ENCODE data around the gene ZC3H18.

GRCh38 chr16:88578446-88579313, 8.5 kb downstream of the ZC3H18 start:
- TF ChIP-seq, protein P1, sequence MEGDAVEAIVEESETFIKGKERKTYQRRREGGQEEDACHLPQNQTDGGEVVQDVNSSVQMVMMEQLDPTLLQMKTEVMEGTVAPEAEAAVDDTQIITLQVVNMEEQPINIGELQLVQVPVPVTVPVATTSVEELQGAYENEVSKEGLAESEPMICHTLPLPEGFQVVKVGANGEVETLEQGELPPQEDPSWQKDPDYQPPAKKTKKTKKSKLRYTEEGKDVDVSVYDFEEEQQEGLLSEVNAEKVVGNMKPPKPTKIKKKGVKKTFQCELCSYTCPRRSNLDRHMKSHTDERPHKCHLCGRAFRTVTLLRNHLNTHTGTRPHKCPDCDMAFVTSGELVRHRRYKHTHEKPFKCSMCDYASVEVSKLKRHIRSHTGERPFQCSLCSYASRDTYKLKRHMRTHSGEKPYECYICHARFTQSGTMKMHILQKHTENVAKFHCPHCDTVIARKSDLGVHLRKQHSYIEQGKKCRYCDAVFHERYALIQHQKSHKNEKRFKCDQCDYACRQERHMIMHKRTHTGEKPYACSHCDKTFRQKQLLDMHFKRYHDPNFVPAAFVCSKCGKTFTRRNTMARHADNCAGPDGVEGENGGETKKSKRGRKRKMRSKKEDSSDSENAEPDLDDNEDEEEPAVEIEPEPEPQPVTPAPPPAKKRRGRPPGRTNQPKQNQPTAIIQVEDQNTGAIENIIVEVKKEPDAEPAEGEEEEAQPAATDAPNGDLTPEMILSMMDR (conservative IDR thresholded peaks at IDR 0.05; ENCODE audit: low read depth, low read length) = no peak
- TF ChIP-seq EZH2phosphoT487 (IDR thresholded peaks at IDR 0.05; ENCODE audit: borderline replicate concordance, low read length) = no peak
